GM23338 (cell line): ENCODE data around the gene CCDC127. TPM values are rescaled to one million over a fixed set of nuclear protein-coding genes. Genes with fewer than 3 reads are reported as not detected.

ENCODE experiments used
- ATAC-seq: fragments of 200-7000 bp; cut with Tn5 transposase; 3 replicates; pipeline ENCODE4 v1.9.1; 2020
- DNase-seq: peaks from one replicate; pipeline ENCODE4 v3.0.0-alpha.2; 2015; ENCODE audit warnings: low spot score
- H2AFZ ChIP-seq: fragments of 200-600 bp; sonication (generic); 2 replicates; pipeline ENCODE4 v1.8.0; 2016; ENCODE audit warnings: antibody characterized with exemption, mild to moderate bottlenecking, moderate library complexity
- H3F3A ChIP-seq: fragments of 200-600 bp; sonication (generic); replicated peaks from 2 replicates; pipeline ENCODE4 v1.8.0; 2017; ENCODE audit warnings: antibody characterized with exemption, mixed run types, low read depth
- H3K27ac ChIP-seq: fragments of 200-600 bp; sonication (generic); 2 replicates; pipeline ENCODE4 v1.6.1; 2016; ENCODE audit warnings: low read depth
- H3K27me3 ChIP-seq: fragments of 200-600 bp; sonication (generic); 2 replicates; pipeline ENCODE4 v1.8.0; 2016; ENCODE audit warnings: mild to moderate bottlenecking, mixed run types, moderate library complexity; ENCODE audit not compliant: insufficient read depth
- H3K36me3 ChIP-seq: fragments of 200-600 bp; sonication (generic); 2 replicates; pipeline ENCODE4 v1.8.0; 2016; ENCODE audit warnings: mild to moderate bottlenecking; ENCODE audit not compliant: insufficient read depth
- H3K4me1 ChIP-seq: fragments of 200-600 bp; sonication (generic); 2 replicates; pipeline ENCODE4 v1.8.0; 2016; ENCODE audit warnings: mild to moderate bottlenecking, moderate library complexity; ENCODE audit not compliant: insufficient read depth
- H3K4me2 ChIP-seq: fragments of 200-600 bp; sonication (generic); 2 replicates; pipeline ENCODE4 v1.7.1; 2017; ENCODE audit warnings: mixed run types
- H3K4me3 ChIP-seq: fragments of 200-600 bp; sonication (generic); 2 replicates; pipeline ENCODE4 v1.6.1; 2016; ENCODE audit warnings: mixed run types
- H3K79me2 ChIP-seq: fragments of 200-600 bp; sonication (generic); replicated peaks from 2 replicates; pipeline ENCODE4 v1.8.0; 2017; ENCODE audit warnings: mild to moderate bottlenecking; ENCODE audit not compliant: insufficient read depth
- H3K9me2 ChIP-seq: fragments of 200-600 bp; sonication (generic); 2 replicates; pipeline ENCODE4 v1.8.0; 2017; ENCODE audit not compliant: insufficient read depth
- H4K20me1 ChIP-seq: fragments of 200-600 bp; sonication (generic); replicated peaks from 2 replicates; pipeline ENCODE4 v1.8.0; 2017; ENCODE audit warnings: mild to moderate bottlenecking; ENCODE audit not compliant: insufficient read depth
- H3K27ac Mint-ChIP-seq: 2 replicates; pipeline ENCODE4 v1.8.0; 2020; ENCODE audit warnings: inconsistent platforms, mild to moderate bottlenecking, moderate library complexity, mixed read lengths
- H3K27me3 Mint-ChIP-seq: 3 replicates; pipeline ENCODE4 v1.8.0; 2022; ENCODE audit warnings: low read depth, mild to moderate bottlenecking, moderate library complexity, mixed read lengths, inconsistent platforms; ENCODE audit not compliant: insufficient read depth, poor library complexity
- H3K36me3 Mint-ChIP-seq: 3 replicates; pipeline ENCODE4 v1.8.0; 2021; ENCODE audit warnings: low read depth, mild to moderate bottlenecking, inconsistent platforms, moderate library complexity, mixed read lengths
- H3K4me1 Mint-ChIP-seq: 3 replicates; pipeline ENCODE4 v1.8.0; 2020; ENCODE audit warnings: mild to moderate bottlenecking, inconsistent platforms, mixed read lengths
- H3K4me3 Mint-ChIP-seq: 3 replicates; pipeline ENCODE4 v1.8.0; 2021; ENCODE audit warnings: moderate library complexity, mild to moderate bottlenecking, inconsistent platforms, mixed read lengths
- H3K9me3 Mint-ChIP-seq: 3 replicates; pipeline ENCODE4 v1.8.0; 2020; ENCODE audit warnings: moderate library complexity, mild to moderate bottlenecking, inconsistent platforms, mixed read lengths
- CTCF ChIP-seq, 2 experiments: fragments of 200-600 bp in 1 of 2; sonication (generic) in 1 of 2; conservative IDR thresholded peaks; 2 replicates each; pipeline versions ENCODE4 v1.5.1 to v1.6.1; 2016 to 2017; ENCODE audit warnings: antibody characterized with exemption in 2 of 2, low read depth in 2 of 2, mild to moderate bottlenecking in 2 of 2, moderate library complexity in 1 of 2
- EZH2 ChIP-seq: fragments of 200-600 bp; sonication (generic); IDR thresholded peaks from one replicate; pipeline ENCODE4 v1.8.0; 2017; ENCODE audit warnings: antibody characterized with exemption, mild to moderate bottlenecking, low read depth; ENCODE audit not compliant: unreplicated experiment
- EZH2phosphoT487 ChIP-seq: fragments of 200-600 bp; sonication (generic); IDR thresholded peaks from one replicate; pipeline ENCODE4 v1.8.1; 2018; ENCODE audit warnings: antibody characterized with exemption; ENCODE audit not compliant: unreplicated experiment
- REST ChIP-seq: IDR thresholded peaks from one replicate; pipeline ENCODE4 v1.6.1; 2018; ENCODE audit warnings: antibody characterized with exemption; ENCODE audit not compliant: unreplicated experiment
- ZNF114 ChIP-seq: fragments of 250-450 bp; sonication (Bioruptor Pico); IDR thresholded peaks from 2 replicates; pipeline ENCODE4 v1.5.0; 2020; ENCODE audit warnings: mild to moderate bottlenecking, moderate library complexity
- polyA plus RNA-seq: library from polyadenylated mRNA; unstranded; fragments of >200 nt; fragmentation: Nextera tagmentation; extraction: Ambion mirVana; gene quantifications from 2 replicates; pipeline ENCODE4 v1.2.1, GENCODE V29; 2016
- total RNA-seq: library from RNA; depleted of rRNA; stranded (reverse); fragments of >200 nt; shearing (Covaris generic); gene quantifications from 2 replicates; pipeline ENCODE4 v1.2.3, GENCODE V29; 2014
- TF ChIP-seq, protein P1 (sequence below): fragments of 250-450 bp; sonication (Bioruptor Pico); IDR thresholded peaks from 2 replicates; pipeline ENCODE4 v1.5.0; 2020; ENCODE audit warnings: mild to moderate bottlenecking, moderate library complexity

The CCDC127 gene
- total and polyA plus RNA-seq, 2 experiments from 2014 or later: 6.0 to 7.2 TPM

GRCh38 chr5:225334-225733 is 7.4 kb upstream of the CCDC127 start:
- Histone ChIP-seq H3K9me2 (no peaks in the 10 kb centered on the region), H3K4me3 (no peak overlapping the region), H3K4me2 (no peak overlapping the region), H2AFZ (no peak overlapping the region), H3K36me3 (peaks cover 34% of the 10 kb centered on the region), H3K27me3 (no peaks in the 10 kb centered on the region), H3F3A (no peaks in the 10 kb centered on the region), H4K20me1 (peaks cover 20% of the 10 kb centered on the region), H3K27ac (no peak overlapping the region), H3K4me1 (peaks cover 17% of the 10 kb centered on the region), H3K79me2 (peaks cover 37% of the 10 kb centered on the region)
- Mint-ChIP-seq H3K4me1 (peaks cover 13% of the 10 kb centered on the region), H3K27ac (no peak overlapping the region), H3K9me3 (no peaks in the 10 kb centered on the region), H3K27me3 (no peaks in the 10 kb centered on the region), H3K36me3 (peaks cover 54% of the 10 kb centered on the region), H3K4me3 (no peak overlapping the region)
- ATAC-seq (no peak), DNase-seq (no peak)
- no peak for TF ChIP-seq EZH2phosphoT487

GRCh38 chr5:223791-224190 is 5.8 kb upstream of the CCDC127 start:
- no peak overlapping the region for H3K4me2 ChIP-seq
- Mint-ChIP-seq H3K4me1 (peaks cover 23% of the 10 kb centered on the region), H3K4me3 (no peak overlapping the region), H3K27ac (no peak overlapping the region), H3K27me3 (peaks cover 6% of the 10 kb centered on the region), H3K9me3 (no peaks in the 10 kb centered on the region), H3K36me3 (peaks cover 47% of the 10 kb centered on the region)
- peaks cover 21% of the 10 kb centered on the region for H3K36me3 ChIP-seq
- H3K9me2 ChIP-seq: no peaks in the 10 kb centered on the region
- no peak overlapping the region for H3K4me3 ChIP-seq
- H3K4me1 ChIP-seq: peaks cover 17% of the 10 kb centered on the region
- H3K27ac ChIP-seq: no peak overlapping the region
- DNase-seq: no peak
- peaks cover 52% of the 10 kb centered on the region for H3K79me2 ChIP-seq
- TF ChIP-seq EZH2 (no peak), REST (no peak), EZH2phosphoT487 (no peak), ZNF114 (CRISPR knock-in tag) (no peak), CTCF (conservative IDR thresholded peaks at IDR 0.05; ENCODE audit: low read depth in 2 of 2) (no peak)
- TF ChIP-seq, protein P1, sequence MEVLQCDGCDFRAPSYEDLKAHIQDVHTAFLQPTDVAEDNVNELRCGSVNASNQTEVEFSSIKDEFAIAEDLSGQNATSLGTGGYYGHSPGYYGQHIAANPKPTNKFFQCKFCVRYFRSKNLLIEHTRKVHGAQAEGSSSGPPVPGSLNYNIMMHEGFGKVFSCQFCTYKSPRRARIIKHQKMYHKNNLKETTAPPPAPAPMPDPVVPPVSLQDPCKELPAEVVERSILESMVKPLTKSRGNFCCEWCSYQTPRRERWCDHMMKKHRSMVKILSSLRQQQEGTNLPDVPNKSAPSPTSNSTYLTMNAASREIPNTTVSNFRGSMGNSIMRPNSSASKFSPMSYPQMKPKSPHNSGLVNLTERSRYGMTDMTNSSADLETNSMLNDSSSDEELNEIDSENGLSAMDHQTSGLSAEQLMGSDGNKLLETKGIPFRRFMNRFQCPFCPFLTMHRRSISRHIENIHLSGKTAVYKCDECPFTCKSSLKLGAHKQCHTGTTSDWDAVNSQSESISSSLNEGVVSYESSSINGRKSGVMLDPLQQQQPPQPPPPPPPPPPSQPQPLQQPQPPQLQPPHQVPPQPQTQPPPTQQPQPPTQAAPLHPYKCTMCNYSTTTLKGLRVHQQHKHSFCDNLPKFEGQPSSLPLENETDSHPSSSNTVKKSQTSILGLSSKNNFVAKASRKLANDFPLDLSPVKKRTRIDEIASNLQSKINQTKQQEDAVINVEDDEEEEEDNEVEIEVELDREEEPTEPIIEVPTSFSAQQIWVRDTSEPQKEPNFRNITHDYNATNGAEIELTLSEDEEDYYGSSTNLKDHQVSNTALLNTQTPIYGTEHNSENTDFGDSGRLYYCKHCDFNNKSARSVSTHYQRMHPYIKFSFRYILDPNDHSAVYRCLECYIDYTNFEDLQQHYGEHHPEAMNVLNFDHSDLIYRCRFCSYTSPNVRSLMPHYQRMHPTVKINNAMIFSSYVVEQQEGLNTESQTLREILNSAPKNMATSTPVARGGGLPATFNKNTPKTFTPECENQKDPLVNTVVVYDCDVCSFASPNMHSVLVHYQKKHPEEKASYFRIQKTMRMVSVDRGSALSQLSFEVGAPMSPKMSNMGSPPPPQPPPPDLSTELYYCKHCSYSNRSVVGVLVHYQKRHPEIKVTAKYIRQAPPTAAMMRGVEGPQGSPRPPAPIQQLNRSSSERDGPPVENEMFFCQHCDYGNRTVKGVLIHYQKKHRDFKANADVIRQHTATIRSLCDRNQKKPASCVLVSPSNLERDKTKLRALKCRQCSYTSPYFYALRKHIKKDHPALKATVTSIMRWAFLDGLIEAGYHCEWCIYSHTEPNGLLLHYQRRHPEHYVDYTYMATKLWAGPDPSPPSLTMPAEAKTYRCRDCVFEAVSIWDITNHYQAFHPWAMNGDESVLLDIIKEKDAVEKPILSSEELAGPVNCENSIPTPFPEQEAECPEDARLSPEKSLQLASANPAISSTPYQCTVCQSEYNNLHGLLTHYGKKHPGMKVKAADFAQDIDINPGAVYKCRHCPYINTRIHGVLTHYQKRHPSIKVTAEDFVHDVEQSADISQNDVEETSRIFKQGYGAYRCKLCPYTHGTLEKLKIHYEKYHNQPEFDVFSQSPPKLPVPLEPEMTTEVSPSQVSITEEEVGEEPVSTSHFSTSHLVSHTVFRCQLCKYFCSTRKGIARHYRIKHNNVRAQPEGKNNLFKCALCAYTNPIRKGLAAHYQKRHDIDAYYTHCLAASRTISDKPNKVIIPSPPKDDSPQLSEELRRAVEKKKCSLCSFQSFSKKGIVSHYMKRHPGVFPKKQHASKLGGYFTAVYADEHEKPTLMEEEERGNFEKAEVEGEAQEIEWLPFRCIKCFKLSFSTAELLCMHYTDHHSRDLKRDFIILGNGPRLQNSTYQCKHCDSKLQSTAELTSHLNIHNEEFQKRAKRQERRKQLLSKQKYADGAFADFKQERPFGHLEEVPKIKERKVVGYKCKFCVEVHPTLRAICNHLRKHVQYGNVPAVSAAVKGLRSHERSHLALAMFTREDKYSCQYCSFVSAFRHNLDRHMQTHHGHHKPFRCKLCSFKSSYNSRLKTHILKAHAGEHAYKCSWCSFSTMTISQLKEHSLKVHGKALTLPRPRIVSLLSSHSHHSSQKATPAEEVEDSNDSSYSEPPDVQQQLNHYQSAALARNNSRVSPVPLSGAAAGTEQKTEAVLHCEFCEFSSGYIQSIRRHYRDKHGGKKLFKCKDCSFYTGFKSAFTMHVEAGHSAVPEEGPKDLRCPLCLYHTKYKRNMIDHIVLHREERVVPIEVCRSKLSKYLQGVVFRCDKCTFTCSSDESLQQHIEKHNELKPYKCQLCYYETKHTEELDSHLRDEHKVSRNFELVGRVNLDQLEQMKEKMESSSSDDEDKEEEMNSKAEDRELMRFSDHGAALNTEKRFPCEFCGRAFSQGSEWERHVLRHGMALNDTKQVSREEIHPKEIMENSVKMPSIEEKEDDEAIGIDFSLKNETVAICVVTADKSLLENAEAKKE (CRISPR knock-in tag): no peak
- no peaks in the 10 kb centered on the region for H3K27me3 ChIP-seq
- no peak overlapping the region for H2AFZ ChIP-seq
- H4K20me1 ChIP-seq: peaks cover 32% of the 10 kb centered on the region
- ATAC-seq: no peak
- H3F3A ChIP-seq: no peaks in the 10 kb centered on the region
